OCI-M1 (cell line): ENCODE data around the gene OTUD4.
A peak's percentile ranks its signal among the peaks of the same experiment; 100 is the strongest.
"Not testable (repeated sequence)": the region's sequence is repeated elsewhere in the genome, so short reads cannot be mapped to it uniquely, and the experiment has no call there.

Experiments
- DNase-seq: peaks from one replicate; lab custom pipeline; 2025; lab: John Stamatoyannopoulos, UW

Gene OTUD4

GRCh38 chr4:145180298-145181090 is at the start of gene OTUD4:
Gene OTUD4 (minus strand): TSS chr4:145180589. CDS start chr4:145179973, 616 bp downstream.
- peak; percentile 98 for DNase-seq

GRCh38 chr4:145223228-145223627 is 42.8 kb upstream of the OTUD4 start:
- DNase-seq, result not testable (repeated sequence)

- not testable (repeated sequence) for DNase-seq
These were observed 41.1 kb upstream of the OTUD4 start for GRCh38 chr4:145221529-145221928.

- DNase-seq, result no peak
These were observed 38.7 kb upstream of the OTUD4 start for GRCh38 chr4:145219090-145219489.

GRCh38 chr4:145218251-145218650 is 37.9 kb upstream of the OTUD4 start:
- no peak for DNase-seq

GRCh38 chr4:145217349-145217748 is 37.0 kb upstream of the OTUD4 start:
- no peak for DNase-seq

- DNase-seq, result peak; percentile 64
These were observed 36.1 kb upstream of the OTUD4 start for GRCh38 chr4:145216535-145216934.

GRCh38 chr4:145213245-145213644 is 32.9 kb upstream of the OTUD4 start:
- DNase-seq, result no peak

- no peak for DNase-seq
These were observed 27.5 kb upstream of the OTUD4 start for GRCh38 chr4:145207934-145208333.

GRCh38 chr4:145203410-145203809 is 23.0 kb upstream of the OTUD4 start:
- no peak for DNase-seq

GRCh38 chr4:145200366-145200765 is 20.0 kb upstream of the OTUD4 start:
- no peak for DNase-seq

- DNase-seq, result no peak
These were observed 18.8 kb upstream of the OTUD4 start for GRCh38 chr4:145199051-145199716.

- DNase-seq, result peak; percentile 14
These were observed 16.4 kb upstream of the OTUD4 start for GRCh38 chr4:145196747-145197146.

- peak; percentile 34 for DNase-seq
These were observed 15.0 kb upstream of the OTUD4 start for GRCh38 chr4:145195167-145195952.

GRCh38 chr4:145189981-145190380 is 9.6 kb upstream of the OTUD4 start:
- no peak for DNase-seq

- no peak for DNase-seq
These were observed 6.3 kb upstream of the OTUD4 start for GRCh38 chr4:145186729-145187128.

GRCh38 chr4:145183581-145183980 is 3.2 kb upstream of the OTUD4 start:
- DNase-seq, result no peak

GRCh38 chr4:145183023-145183422 is 2.6 kb upstream of the OTUD4 start:
- DNase-seq, result peak; percentile 78

- no peak for DNase-seq
These were observed 1.8 kb upstream of the OTUD4 start for GRCh38 chr4:145182222-145182621.

- DNase-seq, result no peak
These were observed 707 bp upstream of the OTUD4 start for GRCh38 chr4:145181091-145181501.

- peak; percentile 81 for DNase-seq
These were observed 510 bp downstream of the OTUD4 start for GRCh38 chr4:145179861-145180297.

- peak; percentile 74 for DNase-seq
These were observed 1.0 kb downstream of the OTUD4 start for GRCh38 chr4:145179281-145179860.
